HEK293 (cell line): ENCODE data around the gene OOSP1.

Source experiments
- CTCF ChIA-PET: fragments of 350-600 bp; formaldehyde crosslinking; extraction: SDS; loops from one replicate; lab custom pipeline; 2021; ENCODE audit warnings: antibody characterized with exemption; lab: Yijun Ruan, JAX
- POLR2A ChIA-PET: fragments of 300-600 bp; formaldehyde crosslinking; extraction: SDS; loops from one replicate; lab custom pipeline; 2020; ENCODE audit warnings: antibody characterized with exemption, inconsistent platforms; lab: Yijun Ruan, JAX
- H3K27ac ChIP-seq: fragments of 200-500 bp; sonication (Bioruptor generic); 2 replicates; pipeline ENCODE4 v1.5.1; 2014; ENCODE audit warnings: low read depth, low read length, control low read depth, inconsistent platforms; ENCODE audit errors: extremely low read depth
- H3K36me3 ChIP-seq, 2 experiments: fragments of 200-500 bp in 1 of 2; sonication (Bioruptor generic) in 1 of 2; 1 replicate in 1 of 2; 2 replicates in 1 of 2; pipeline ENCODE4 v1.5.1; 2014 to 2017; ENCODE audit warnings: inconsistent platforms in 2 of 2, low read length in 2 of 2; ENCODE audit not compliant: control insufficient read depth in 2 of 2, insufficient read depth in 1 of 2
- H3K4me1 ChIP-seq: fragments of 200-500 bp; sonication (Bioruptor generic); 2 replicates; pipeline ENCODE4 v1.5.1; 2014; ENCODE audit warnings: mild to moderate bottlenecking, low read length, inconsistent platforms; ENCODE audit not compliant: control insufficient read depth, insufficient read depth
- H3K4me3 ChIP-seq: 2 replicates; pipeline ENCODE4 v1.5.1; 2011; ENCODE audit warnings: low read depth, mild to moderate bottlenecking, control low read depth, low read length, moderate library complexity
- H3K9me3 ChIP-seq: fragments of 200-500 bp; sonication (Bioruptor generic); 2 replicates; pipeline ENCODE4 v1.5.1; 2014; ENCODE audit warnings: low read depth, low read length, inconsistent platforms; ENCODE audit not compliant: control insufficient read depth, insufficient read depth
- ATF2 ChIP-seq: fragments of 450-650 bp; formaldehyde crosslinking; IDR thresholded peaks from 2 replicates; pipeline ENCODE4 v1.5.1; 2016; ENCODE audit warnings: missing biosample characterization, missing genetic modification characterization, low read depth
- EGR2 ChIP-seq: fragments of 450-650 bp; formaldehyde crosslinking; IDR thresholded peaks from 2 replicates; pipeline ENCODE4 v1.5.1; 2016; ENCODE audit warnings: low read depth, missing biosample characterization, missing genetic modification characterization
- ELK4 ChIP-seq: IDR thresholded peaks from 2 replicates; pipeline ENCODE4 v1.6.1; 2011; ENCODE audit warnings: mild to moderate bottlenecking, low read depth, low read length, borderline replicate concordance
- GLI4 ChIP-seq: fragments of 450-650 bp; formaldehyde crosslinking; IDR thresholded peaks from 2 replicates; pipeline ENCODE4 v1.5.1; 2016; ENCODE audit warnings: missing biosample characterization, missing genetic modification characterization
- HIC1 ChIP-seq: fragments of 450-650 bp; formaldehyde crosslinking; IDR thresholded peaks from 2 replicates; pipeline ENCODE4 v1.5.1; 2016; ENCODE audit warnings: missing biosample characterization, missing genetic modification characterization
- HOXD13 ChIP-seq: sonication (generic); formaldehyde crosslinking; IDR thresholded peaks from 2 replicates; pipeline ENCODE4 v1.8.0; 2022; ENCODE audit warnings: missing genetic modification reagents, borderline replicate concordance
- REST ChIP-seq: fragments of 450-650 bp; formaldehyde crosslinking; IDR thresholded peaks from 2 replicates; pipeline ENCODE4 v1.5.1; 2016; ENCODE audit warnings: missing biosample characterization, missing genetic modification characterization
- SETDB1 ChIP-seq: IDR thresholded peaks from one replicate; pipeline ENCODE4 v1.6.1; 2017; ENCODE audit warnings: mild to moderate bottlenecking, low read length, moderate library complexity, mixed read lengths; ENCODE audit not compliant: insufficient read length
- SP7 ChIP-seq: fragments of 450-650 bp; formaldehyde crosslinking; IDR thresholded peaks from 2 replicates; pipeline ENCODE4 v1.5.1; 2016; ENCODE audit warnings: missing biosample characterization, missing genetic modification characterization
- ZFP3 ChIP-seq: fragments of 450-650 bp; formaldehyde crosslinking; IDR thresholded peaks from 2 replicates; pipeline ENCODE4 v1.5.1; 2016; ENCODE audit warnings: low read depth, missing biosample characterization, missing genetic modification characterization
- ZFP41 ChIP-seq: fragments of 450-650 bp; formaldehyde crosslinking; IDR thresholded peaks from 2 replicates; pipeline ENCODE4 v1.5.1; 2016; ENCODE audit warnings: missing biosample characterization, missing genetic modification characterization, borderline replicate concordance
- ZNF114 ChIP-seq: fragments of 450-650 bp; formaldehyde crosslinking; IDR thresholded peaks from 2 replicates; pipeline ENCODE4 v1.5.0; 2017; ENCODE audit warnings: missing biosample characterization, missing genetic modification characterization
- ZNF157 ChIP-seq: fragments of 450-650 bp; formaldehyde crosslinking; IDR thresholded peaks from 2 replicates; pipeline ENCODE4 v1.5.1; 2016; ENCODE audit warnings: missing biosample characterization, missing genetic modification characterization
- ZNF174 ChIP-seq: fragments of 450-650 bp; formaldehyde crosslinking; IDR thresholded peaks from 2 replicates; pipeline ENCODE4 v1.5.0; 2017; ENCODE audit warnings: missing biosample characterization, mild to moderate bottlenecking, missing genetic modification characterization
- ZNF221 ChIP-seq: fragments of 450-650 bp; formaldehyde crosslinking; IDR thresholded peaks from 2 replicates; pipeline ENCODE4 v1.5.1; 2017; ENCODE audit warnings: missing biosample characterization, missing genetic modification characterization, borderline replicate concordance
- ZNF350 ChIP-seq: fragments of 450-650 bp; formaldehyde crosslinking; IDR thresholded peaks from 2 replicates; pipeline ENCODE4 v1.5.0; 2017; ENCODE audit warnings: missing biosample characterization, mild to moderate bottlenecking, missing genetic modification characterization
- ZNF529 ChIP-seq: fragments of 450-650 bp; formaldehyde crosslinking; IDR thresholded peaks from 2 replicates; pipeline ENCODE4 v1.5.1; 2017; ENCODE audit warnings: missing genetic modification characterization, missing biosample characterization; ENCODE audit not compliant: insufficient replicate concordance
- ZNF548 ChIP-seq: fragments of 450-650 bp; formaldehyde crosslinking; IDR thresholded peaks from 2 replicates; pipeline ENCODE4 v1.5.1; 2016; ENCODE audit warnings: missing biosample characterization, missing genetic modification characterization
- ZNF571 ChIP-seq: fragments of 450-650 bp; formaldehyde crosslinking; IDR thresholded peaks from 2 replicates; pipeline ENCODE4 v1.5.0; 2017; ENCODE audit warnings: missing biosample characterization, missing genetic modification characterization
- ZNF792 ChIP-seq: fragments of 450-650 bp; formaldehyde crosslinking; IDR thresholded peaks from 2 replicates; pipeline ENCODE4 v1.5.1; 2016; ENCODE audit warnings: missing biosample characterization, missing genetic modification characterization
- ZSCAN18 ChIP-seq: fragments of 450-650 bp; formaldehyde crosslinking; IDR thresholded peaks from 2 replicates; pipeline ENCODE4 v1.5.1; 2016; ENCODE audit warnings: missing biosample characterization, missing genetic modification characterization

OOSP1 gene

GRCh38 chr11:59999691-60000090 is 61.5 kb downstream of the OOSP1 start:
- Histone ChIP-seq H3K27ac (no peak overlapping the region), H3K4me1 (no peaks in the 10 kb centered on the region), H3K4me3 (no peak overlapping the region), H3K36me3 (no peaks in the 10 kb centered on the region), H3K9me3 (no peaks in the 10 kb centered on the region)
- ChIA-PET CTCF (no interaction called here), POLR2A (no interaction called here)
- TF ChIP-seq ZFP3 (tag by site-specific recombination) = no peak
- no peak for TF ChIP-seq ZNF548 (tag by site-specific recombination)
- no peak for TF ChIP-seq ELK4

- TF ChIP-seq HIC1 (tag by site-specific recombination) (no peak), SP7 (tag by site-specific recombination) (no peak), GLI4 (tag by site-specific recombination) (no peak), ZNF221 (tag by site-specific recombination) (no peak)
- TF ChIP-seq, all 188 proteins: peak for 0
- no peak overlapping the region for H3K4me3 ChIP-seq
- H3K27ac ChIP-seq = no peak overlapping the region
- ChIA-PET POLR2A (no interaction called here), CTCF (no interaction called here)
- no peaks in the 10 kb centered on the region for H3K36me3 ChIP-seq
- no peaks in the 10 kb centered on the region for H3K4me1 ChIP-seq
- H3K9me3 ChIP-seq = no peaks in the 10 kb centered on the region
These were observed 65.5 kb downstream of the OOSP1 start for GRCh38 chr11:60003729-60004128.

GRCh38 chr11:60005360-60005759 is 67.1 kb downstream of the OOSP1 start:
- no peaks in the 10 kb centered on the region for H3K9me3 ChIP-seq
- no peak overlapping the region for H3K4me3 ChIP-seq
- no peaks in the 10 kb centered on the region for H3K4me1 ChIP-seq
- TF ChIP-seq ZNF174 (tag by site-specific recombination) (no peak), ZNF157 (tag by site-specific recombination) (no peak), ZNF792 (tag by site-specific recombination) (no peak), HOXD13 (CRISPR knock-in tag) (no peak), ZNF529 (no peak), ZNF114 (tag by site-specific recombination) (no peak), EGR2 (no peak), SETDB1 (no peak), ZFP41 (no peak), ZNF571 (tag by site-specific recombination) (no peak), REST (no peak), ZNF350 (tag by site-specific recombination) (no peak), ZSCAN18 (tag by site-specific recombination) (no peak), ATF2 (tag by site-specific recombination) (no peak), GLI4 (tag by site-specific recombination) (no peak)
- ChIA-PET POLR2A (no interaction called here), CTCF (interaction anchor here (0.6 kb wide), 1 partner anchor 184 kb away, joined by 3 read pairs; no protein-coding TSS in a partner anchor)
- no peaks in the 10 kb centered on the region for H3K36me3 ChIP-seq
- no peak overlapping the region for H3K27ac ChIP-seq
